Activated gamma-delta T cell treated with Interleukin-2 at 50 U/mL for 16 hours (primary cell): ENCODE data around the gene MYT1.

Experiments
- DNase-seq: peaks from one replicate; pipeline ENCODE4 v3.0.0-alpha.2; 2020

MYT1 gene

DNA sequence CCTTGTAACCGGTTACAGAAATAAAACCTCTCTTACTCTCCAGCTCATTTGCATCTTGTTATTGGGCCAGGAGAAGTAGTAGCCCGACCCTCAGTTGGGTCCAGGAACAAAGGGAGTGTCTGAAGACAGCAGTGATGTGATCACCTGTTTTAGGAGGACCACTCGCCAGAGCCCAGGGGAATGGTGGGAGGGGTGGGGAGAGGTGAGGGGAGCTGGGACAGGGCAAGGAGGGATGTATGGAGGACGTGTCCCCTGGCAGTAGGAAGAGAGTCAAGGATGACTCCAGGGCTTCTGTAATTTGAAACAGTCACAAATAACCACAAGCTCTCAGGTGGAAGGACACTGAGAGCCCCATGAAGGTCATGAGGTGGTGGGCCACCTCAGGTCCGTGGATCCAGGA lies 89.9 kb downstream of the MYT1 start:
- DNase-seq, result no peak

DNA sequence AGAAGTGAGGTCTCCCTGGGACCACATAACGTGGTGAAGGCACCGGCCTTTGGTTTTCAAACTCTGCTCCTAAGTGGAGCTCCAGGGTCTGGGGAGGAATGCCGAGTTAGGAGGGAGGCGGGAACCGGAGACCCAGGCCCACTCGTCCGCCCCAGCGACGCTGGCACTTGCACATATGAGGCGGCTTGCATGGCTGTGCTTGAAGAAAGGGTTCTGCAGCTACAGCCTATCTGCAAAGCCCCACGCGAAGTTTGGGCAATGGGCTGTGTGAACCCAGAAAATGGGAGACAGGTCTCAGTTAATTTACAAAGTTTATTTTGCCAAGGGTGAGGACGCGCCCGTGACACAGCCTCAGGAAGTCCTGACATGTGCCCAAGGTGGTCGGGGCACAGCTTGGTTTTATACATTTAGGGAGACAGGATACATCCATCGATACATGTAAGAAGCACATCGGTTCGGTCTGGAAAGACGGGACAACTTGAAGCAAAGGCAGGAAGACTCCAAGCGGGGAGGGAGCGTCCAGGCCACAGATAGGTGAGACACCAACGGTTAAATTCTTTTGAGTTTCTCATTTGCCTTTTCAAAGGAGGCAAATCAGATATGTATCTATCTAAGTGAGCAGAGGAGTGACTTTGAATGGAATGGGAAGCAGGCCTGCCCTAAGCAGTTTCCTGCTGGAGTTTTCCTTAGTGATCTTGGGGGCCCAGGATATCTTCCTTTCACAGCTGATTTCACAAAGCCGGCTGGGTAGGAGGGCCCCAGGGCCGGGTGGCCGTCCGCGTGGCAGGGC lies 90.5 kb downstream of the MYT1 start:
- DNase-seq, result no peak

DNA sequence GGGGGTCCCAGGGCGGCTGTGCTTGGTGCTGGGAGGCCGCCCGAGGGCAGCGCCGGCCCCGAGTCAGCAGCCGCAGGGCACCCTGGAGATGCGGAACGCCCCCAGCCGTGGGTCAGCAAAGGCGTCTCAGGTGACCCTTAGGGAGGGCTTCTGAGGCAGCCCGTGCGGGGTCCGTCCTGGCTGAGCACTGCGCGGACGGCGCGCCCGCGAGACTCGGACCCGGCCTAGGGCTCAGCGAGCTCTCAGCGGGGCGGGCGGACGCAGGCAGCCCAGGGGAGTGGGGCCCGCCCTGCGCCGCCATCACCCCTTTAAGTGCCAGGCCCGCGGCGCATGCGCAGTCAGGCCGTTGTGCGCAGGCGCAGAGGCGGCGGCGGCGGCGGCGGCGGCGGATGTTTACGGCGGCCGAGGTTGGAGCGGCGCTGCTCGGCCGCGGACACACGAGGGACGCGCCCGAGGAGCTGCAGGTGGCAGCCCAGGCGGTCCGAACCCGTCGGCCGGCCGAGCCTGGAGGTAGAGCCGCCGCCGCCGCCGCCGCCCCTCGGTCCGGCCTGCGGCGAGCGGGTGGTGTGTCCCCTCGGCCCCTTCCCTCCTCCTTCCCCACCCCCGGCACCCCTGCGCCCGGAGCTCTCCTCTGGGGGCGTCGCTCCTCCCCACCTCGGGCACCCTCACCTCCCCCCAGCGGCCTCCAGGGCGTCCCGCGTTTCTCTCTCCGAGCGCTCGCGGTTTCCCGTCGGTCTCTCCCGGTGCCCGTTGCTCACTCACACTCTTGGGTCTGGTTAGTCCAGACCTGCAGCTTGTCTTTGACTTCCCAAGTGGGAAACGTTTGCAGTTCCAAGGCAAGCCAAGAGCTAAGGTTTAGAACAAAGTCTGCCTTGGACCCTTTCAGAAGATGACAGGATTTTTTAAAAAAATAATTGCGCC lies 91.4 kb downstream of the MYT1 start, which contains the start of gene PCMTD2:
Gene PCMTD2, plus strand, starts transcription at position 388 of the 921 bp plus-strand sequence. CDS start 4,218 bp downstream, outside the sequence.
- DNase-seq, result peak; percentile 83

DNA sequence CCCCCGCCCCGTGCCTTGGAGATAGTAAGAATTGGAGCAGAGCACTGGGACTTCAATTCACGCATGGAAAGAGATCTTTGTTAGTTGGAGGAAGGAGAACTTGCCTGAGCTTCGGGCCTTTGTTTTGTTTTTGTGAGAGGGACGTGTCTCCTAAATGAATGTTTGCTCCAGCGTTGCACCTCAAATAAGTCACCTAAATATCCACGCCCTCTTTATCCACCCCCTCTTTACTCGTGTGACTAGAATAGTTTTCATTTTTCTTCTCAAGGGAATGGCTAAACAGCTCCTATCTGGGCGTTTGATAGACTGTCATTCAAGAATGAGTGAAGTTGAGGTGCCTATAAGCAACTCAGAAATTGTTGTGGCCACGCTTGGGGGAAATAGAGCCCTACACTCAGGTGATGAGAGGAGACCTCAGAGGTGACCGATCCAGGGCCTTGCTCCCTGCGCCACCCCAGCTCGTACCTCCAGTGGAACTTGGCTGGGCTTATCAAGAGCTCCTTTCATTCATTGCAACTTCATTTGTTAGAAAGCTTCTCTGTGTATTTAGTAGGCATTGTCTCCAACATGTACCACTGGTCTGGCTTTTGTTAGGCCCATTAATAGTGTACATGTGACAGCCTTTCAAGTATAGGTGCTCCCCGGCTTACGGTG lies 92.2 kb downstream of the MYT1 start:
- no peak for DNase-seq

GRCh38 chr20:64257107-64257757 lies 93.0 kb downstream of the MYT1 start:
- DNase-seq, result no peak

DNA sequence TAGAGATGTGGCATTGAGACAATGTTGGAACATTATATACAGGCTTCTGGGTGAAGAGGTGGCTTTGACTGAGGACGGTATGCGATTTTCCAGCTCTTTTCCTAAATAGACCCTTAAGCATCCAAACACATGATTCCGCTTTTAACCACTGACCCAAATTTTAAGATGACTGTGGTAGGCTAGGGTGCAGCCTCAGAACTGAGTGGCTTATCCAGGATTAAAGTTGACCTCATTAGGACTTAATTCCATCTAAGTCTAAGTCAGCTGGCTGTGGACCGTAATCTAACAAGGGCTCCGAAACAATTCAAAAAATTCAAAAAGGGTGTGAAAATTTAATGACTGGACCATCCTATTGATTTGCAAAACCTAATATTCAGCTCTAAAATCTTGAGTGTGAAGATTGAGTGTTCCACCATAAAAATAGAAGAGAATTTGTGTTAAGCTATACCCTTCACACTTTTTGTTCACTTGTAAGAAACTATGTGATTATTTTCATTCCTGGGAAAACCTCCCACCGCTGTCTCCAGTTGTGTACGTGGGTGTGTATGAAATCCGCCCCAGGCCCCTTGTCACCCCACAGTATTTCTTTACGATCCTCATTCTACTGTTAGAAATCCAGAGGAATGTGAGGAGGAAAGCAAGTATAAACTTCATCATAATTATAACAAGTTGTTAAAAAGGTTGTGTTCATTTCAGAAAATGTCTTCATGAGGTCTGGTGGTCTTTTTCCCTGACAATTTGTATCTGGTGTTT lies 94.0 kb downstream of the MYT1 start:
- no peak for DNase-seq

DNA sequence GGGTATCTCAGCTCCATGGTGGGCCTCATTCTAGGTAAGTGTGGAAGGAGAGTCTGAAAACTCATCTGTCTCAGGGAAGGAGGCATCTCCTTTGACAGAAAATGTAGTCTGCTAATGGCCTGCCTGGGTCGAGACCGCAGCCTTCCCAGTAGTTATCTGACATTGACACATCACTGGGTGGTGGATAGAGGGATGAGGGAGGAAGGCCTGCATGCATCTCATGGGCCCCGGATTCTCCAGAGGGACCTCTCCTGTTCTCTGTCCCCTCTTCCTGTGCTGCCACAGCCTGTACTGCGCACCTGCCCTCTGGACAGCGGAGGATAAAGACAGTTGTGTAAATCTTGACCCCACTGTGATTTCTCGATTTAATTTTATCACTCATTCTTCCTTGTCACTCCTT lies 96.0 kb downstream of the MYT1 start:
- DNase-seq, result no peak

GRCh38 chr20:64261138-64261537 lies 96.9 kb downstream of the MYT1 start:
- DNase-seq, result no peak

- no peak for DNase-seq
Measured at GRCh38 chr20:64264091-64264490, 99.8 kb downstream of the MYT1 start.

GRCh38 chr20:64265201-64265600 lies 100.9 kb downstream of the MYT1 start:
- DNase-seq, result no peak

DNA sequence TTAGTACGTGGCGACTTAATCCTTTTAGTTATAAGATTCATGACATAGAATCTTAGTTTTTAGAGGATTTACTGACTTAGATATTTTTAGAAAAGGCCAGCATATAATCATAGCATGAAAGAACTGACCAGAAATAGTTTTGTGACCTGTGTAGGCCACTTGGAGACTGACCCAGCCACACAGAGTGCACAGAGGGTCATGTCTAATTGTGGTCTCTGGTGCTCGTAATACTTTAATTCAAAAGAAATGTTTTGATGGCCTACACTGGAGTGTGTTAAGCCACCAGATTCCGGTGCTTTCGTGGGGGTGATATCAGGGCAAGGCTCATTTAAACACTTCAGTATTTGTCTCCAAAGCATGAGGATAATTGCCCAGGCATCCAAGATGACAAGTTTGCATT lies 102.7 kb downstream of the MYT1 start:
- DNase-seq, result no peak

- DNase-seq, result no peak
Measured at GRCh38 chr20:64268174-64268573, 103.9 kb downstream of the MYT1 start.

GRCh38 chr20:64269604-64270411 lies 105.6 kb downstream of the MYT1 start:
- no peak for DNase-seq

- DNase-seq, result no peak
Measured at GRCh38 chr20:64271636-64272035, 107.4 kb downstream of the MYT1 start.

DNA sequence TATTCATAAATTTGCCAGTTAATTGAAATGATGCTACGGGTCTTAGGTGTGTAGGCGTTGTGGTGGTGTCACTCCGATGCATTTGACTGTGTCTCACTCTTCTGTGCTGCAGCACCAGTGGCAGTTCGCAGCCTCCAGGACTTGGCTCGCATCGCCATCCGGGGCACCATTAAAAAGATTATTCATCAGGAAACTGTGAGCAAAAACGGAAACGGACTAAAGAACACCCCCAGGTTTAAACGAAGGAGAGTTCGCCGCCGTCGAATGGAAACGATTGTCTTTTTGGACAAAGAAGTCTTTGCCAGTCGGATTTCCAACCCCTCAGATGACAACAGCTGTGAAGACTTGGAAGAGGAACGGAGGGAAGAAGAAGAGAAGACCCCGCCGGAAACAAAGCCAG lies 108.9 kb downstream of the MYT1 start:
- DNase-seq, result no peak

GRCh38 chr20:64276817-64277216 lies 112.6 kb downstream of the MYT1 start:
- no peak for DNase-seq

DNA sequence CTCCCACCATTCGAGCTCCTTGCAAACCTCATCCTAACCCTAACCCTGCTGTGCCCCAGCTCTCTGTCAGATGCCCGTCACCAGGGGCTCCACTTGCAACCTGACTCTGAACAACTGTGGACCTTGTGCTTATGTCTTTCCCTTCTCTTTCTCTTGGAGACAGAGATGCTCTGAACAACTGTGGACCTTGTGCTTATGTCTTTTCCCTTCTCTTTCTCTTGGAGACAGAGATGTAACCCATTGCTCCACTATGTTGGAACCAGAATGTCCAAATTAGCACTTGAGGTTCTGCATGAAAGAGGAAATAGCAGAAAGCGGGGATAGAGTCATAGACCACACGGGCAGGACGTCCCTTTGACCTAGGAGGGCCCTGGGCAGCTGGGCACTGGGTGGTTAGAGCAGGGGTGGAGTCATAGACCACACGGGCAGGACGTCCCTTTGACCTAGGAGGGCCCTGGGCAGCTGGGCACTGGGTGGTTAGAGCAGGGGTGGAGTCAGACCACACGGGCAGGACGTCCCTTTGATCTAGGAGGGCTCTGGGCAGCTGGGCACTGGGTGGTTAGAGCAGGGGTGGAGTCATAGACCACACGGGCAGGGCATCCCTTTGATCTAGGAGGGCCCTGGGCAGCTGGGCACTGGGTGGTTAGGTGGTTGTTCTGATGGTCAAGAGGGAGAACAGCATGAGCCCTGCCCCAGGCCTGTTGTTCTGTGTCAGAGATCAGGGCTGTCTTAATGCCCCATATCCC lies 113.5 kb downstream of the MYT1 start:
- no peak for DNase-seq

DNA sequence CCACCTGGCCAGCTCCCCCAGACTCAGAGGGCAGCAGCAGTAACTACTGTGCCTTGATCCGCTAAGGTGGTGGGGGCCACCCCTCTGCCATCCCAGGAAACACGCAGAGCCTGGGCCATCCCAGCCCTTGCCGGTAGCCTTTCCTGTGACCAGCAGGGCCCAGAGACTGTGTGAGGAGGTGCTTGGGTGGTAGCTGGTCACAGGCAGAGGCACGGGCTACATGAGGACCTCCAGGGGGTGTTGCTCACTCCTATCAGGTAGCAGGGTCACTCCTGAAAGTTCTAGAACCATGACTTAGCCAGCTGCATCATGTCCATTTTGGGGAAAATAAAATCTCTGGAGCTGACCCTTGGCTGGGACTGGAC lies 114.0 kb downstream of the MYT1 start:
- DNase-seq, result no peak

- DNase-seq, result no peak
Measured at GRCh38 chr20:64279826-64280459, 115.7 kb downstream of the MYT1 start.

DNA sequence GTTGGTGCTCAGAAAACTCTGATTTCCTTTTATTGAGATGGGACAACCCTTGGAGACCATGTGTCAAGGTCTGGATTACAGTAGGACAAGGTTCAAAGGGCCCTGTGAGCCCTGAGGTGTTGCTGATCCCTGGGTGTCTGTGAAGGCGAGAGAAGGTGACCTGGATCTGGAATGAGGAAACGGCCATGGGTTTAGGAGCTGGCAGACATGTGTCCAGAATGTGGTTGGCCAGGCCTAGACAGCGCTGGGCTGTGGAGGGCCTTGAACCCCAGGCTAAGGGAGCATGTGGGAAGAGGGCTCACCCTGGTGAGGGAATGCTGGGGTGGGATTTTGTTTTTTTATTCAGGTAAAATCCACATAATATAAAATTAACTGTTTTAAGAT lies 116.2 kb downstream of the MYT1 start:
- no peak for DNase-seq
